IMR-90 (cell line): ENCODE data around the gene HES4. TPM values are rescaled to one million over a fixed set of nuclear protein-coding genes. Genes with fewer than 3 reads are reported as not detected.

ENCODE experiments used
- ATAC-seq: fragments of 200-7000 bp; cut with Tn5 transposase; 2 replicates; pipeline ENCODE4 v1.9.1; 2020; ENCODE audit warnings: low read depth, mild to moderate bottlenecking, moderate library complexity
- BruUV-seq: library from RNA; stranded (reverse); fragments of 400-500 nt; replicated peaks from 2 replicates; lab custom pipeline; 2021; lab: Mats Ljungman, UMichigan
- CTCF ChIA-PET: fragments of 300-600 bp; formaldehyde crosslinking; extraction: SDS; loops from one replicate; lab custom pipeline; 2021; ENCODE audit warnings: antibody characterized with exemption; lab: Yijun Ruan, JAX
- POLR2A ChIA-PET: fragments of 300-600 bp; sonication (Branson Sonifier 250); formaldehyde crosslinking; loops from one replicate; lab custom pipeline; 2022; ENCODE audit warnings: antibody characterized with exemption; ENCODE audit not compliant: unreplicated experiment; lab: Charles Lee
- DNase-seq: peaks from one replicate; pipeline ENCODE4 v3.0.0; 2013
- H2AFZ ChIP-seq: replicated peaks from 2 replicates; pipeline ENCODE3; 2013; ENCODE audit warnings: low read length, mild to moderate bottlenecking; ENCODE audit not compliant: poor library complexity
- H2AK5ac ChIP-seq: 2 replicates; pipeline ENCODE4 v1.6.1; 2013; ENCODE audit warnings: low read depth, low read length, inconsistent platforms
- H2AK9ac ChIP-seq: replicated peaks from 2 replicates; pipeline ENCODE3; 2013; ENCODE audit warnings: mild to moderate bottlenecking, low read depth, low read length, moderate library complexity; ENCODE audit not compliant: poor library complexity
- H2BK120ac ChIP-seq: 2 replicates; pipeline ENCODE4 v1.6.1; 2013; ENCODE audit warnings: low read depth, low read length, inconsistent platforms
- H2BK15ac ChIP-seq: 3 replicates; pipeline ENCODE4 v1.6.1; 2013; ENCODE audit warnings: low read depth, low read length, inconsistent platforms
- H2BK20ac ChIP-seq: 2 replicates; pipeline ENCODE4 v1.6.1; 2013; ENCODE audit warnings: low read depth, mild to moderate bottlenecking, inconsistent platforms, low read length, moderate library complexity
- H2BK5ac ChIP-seq: 2 replicates; pipeline ENCODE4 v1.6.1; 2013; ENCODE audit warnings: mild to moderate bottlenecking, low read depth, low read length, inconsistent platforms; ENCODE audit not compliant: poor library complexity, severe bottlenecking
- H3K14ac ChIP-seq: replicated peaks from 2 replicates; pipeline ENCODE4 v1.6.1; 2013; ENCODE audit warnings: low read depth, low read length, inconsistent platforms
- H3K18ac ChIP-seq: 2 replicates; pipeline ENCODE4 v1.6.1; 2013; ENCODE audit warnings: low read depth, low read length, control low read depth
- H3K23ac ChIP-seq: 2 replicates; pipeline ENCODE4 v1.6.1; 2013; ENCODE audit warnings: low read depth, low read length, inconsistent platforms
- H3K27ac ChIP-seq: 2 replicates; pipeline ENCODE4 v1.5.1; 2013; ENCODE audit warnings: mild to moderate bottlenecking, control low read depth, low read length; ENCODE audit not compliant: insufficient read depth
- H3K27me3 ChIP-seq: 2 replicates; pipeline ENCODE4 v1.6.1; 2013; ENCODE audit warnings: low read length; ENCODE audit not compliant: control insufficient read depth, insufficient read depth
- H3K36me3 ChIP-seq: 2 replicates; pipeline ENCODE4 v1.6.1; 2013; ENCODE audit warnings: low read length, mixed read lengths; ENCODE audit not compliant: control insufficient read depth, insufficient read depth
- H3K4ac ChIP-seq: 2 replicates; pipeline ENCODE4 v1.6.1; 2013; ENCODE audit warnings: low read depth, low read length, inconsistent platforms
- H3K4me1 ChIP-seq: 2 replicates; pipeline ENCODE4 v1.6.1; 2013; ENCODE audit warnings: low read length, mixed read lengths; ENCODE audit not compliant: control insufficient read depth, insufficient read depth
- H3K4me2 ChIP-seq: 2 replicates; pipeline ENCODE4 v1.6.1; 2013; ENCODE audit warnings: low read depth, mild to moderate bottlenecking, control low read depth, low read length, moderate library complexity
- H3K4me3 ChIP-seq: 2 replicates; pipeline ENCODE4 v1.5.1; 2013; ENCODE audit warnings: low read depth, mild to moderate bottlenecking, control low read depth, low read length, moderate library complexity; ENCODE audit not compliant: insufficient read depth
- H3K56ac ChIP-seq: 2 replicates; pipeline ENCODE4 v1.6.1; 2013; ENCODE audit warnings: low read length, inconsistent platforms; ENCODE audit not compliant: insufficient read depth; ENCODE audit errors: extremely low read depth
- H3K79me1 ChIP-seq, 2 experiments: 2 replicates each; pipeline ENCODE4 v1.6.1; 2013; ENCODE audit warnings: low read length in 2 of 2, inconsistent platforms in 1 of 2, low read depth in 1 of 2
- H3K9ac ChIP-seq: 2 replicates; pipeline ENCODE4 v1.6.1; 2013; ENCODE audit warnings: low read depth, low read length, control low read depth
- H3K9me1 ChIP-seq: 2 replicates; pipeline ENCODE4 v1.6.1; 2013; ENCODE audit warnings: low read length, inconsistent platforms; ENCODE audit not compliant: insufficient read depth
- H3K9me3 ChIP-seq: 2 replicates; pipeline ENCODE4 v1.6.1; 2013; ENCODE audit warnings: low read length; ENCODE audit not compliant: control insufficient read depth, insufficient read depth
- H4K20me1 ChIP-seq: 2 replicates; pipeline ENCODE4 v1.6.1; 2013; ENCODE audit warnings: low read length, inconsistent platforms; ENCODE audit not compliant: insufficient read depth
- H4K5ac ChIP-seq: 2 replicates; pipeline ENCODE4 v1.6.1; 2013; ENCODE audit warnings: mild to moderate bottlenecking, low read depth, low read length, control low read depth
- H4K8ac ChIP-seq, 2 experiments: 2 replicates each; pipeline ENCODE4 v1.6.1; 2013; ENCODE audit warnings: low read depth in 2 of 2, low read length in 2 of 2, control low read depth in 1 of 2, inconsistent platforms in 1 of 2
- H4K91ac ChIP-seq: 2 replicates; pipeline ENCODE4 v1.6.1; 2013; ENCODE audit warnings: low read depth, low read length, inconsistent platforms; ENCODE audit not compliant: insufficient read depth
- MAZ ChIP-seq: IDR thresholded peaks from 2 replicates; pipeline ENCODE4 v1.6.1; 2012; ENCODE audit warnings: low read depth, mild to moderate bottlenecking, low read length, improper control_type of control experiment, moderate library complexity, borderline replicate concordance
- RAD21 ChIP-seq: IDR thresholded peaks from 2 replicates; pipeline ENCODE4 v1.6.1; 2012; ENCODE audit warnings: low read length, improper control_type of control experiment
- WGBS, 2 experiments: methylation state at CpG; one replicate each; pipeline versions ENCODE4 v1.1.5 to v1.1.7; 2013; ENCODE audit warnings: missing lambda C conversion rate in 2 of 2; ENCODE audit not compliant: insufficient read length in 1 of 2; ENCODE audit errors: extremely low coverage in 2 of 2; 5-methylcytosine and 5-hydroxymethylcytosine counted together
- dilution Hi-C: fragments of 300-500 bp; cut with HindIII; formaldehyde crosslinking; loops from one replicate; pipeline ENCODE4 v1.14.3; 2018; ENCODE audit warnings: low sequenced_read_pairs; ENCODE audit not compliant: unreplicated experiment
- in situ Hi-C: fragments of 300-500 bp; cut with MboI; formaldehyde crosslinking; loops from 3 replicates; pipeline ENCODE4 v1.14.3; 2019; ENCODE audit warnings: low sequenced_read_pairs, inconsistent platforms, mixed read lengths
- intact Hi-C: fragments of 100-400 bp; cut with micrococcal nuclease; formaldehyde crosslinking; loops from 2 replicates; pipeline ENCODE4 v1.10.0; 2022
- polyA plus RNA-seq, 3 experiments: library from polyadenylated mRNA; depleted of rRNA; stranded (reverse); fragments of >200 nt; gene quantifications; 2 replicates each; pipeline ENCODE4 v1.2.3, GENCODE V29; 2012; ENCODE audit warnings: low replicate concordance in 1 of 3
- total RNA-seq: library from RNA; depleted of rRNA; stranded (reverse); fragments of >200 nt; gene quantifications from 2 replicates; pipeline ENCODE4 v1.2.3, GENCODE V29; 2012
- TF ChIP-seq, protein P1 (sequence below): fragments of 150-350 bp; IDR thresholded peaks from 2 replicates; pipeline ENCODE4 v1.6.1; 2017; ENCODE audit warnings: mild to moderate bottlenecking, antibody characterized with exemption, low read length, low read depth

HES4 gene
- total and polyA plus RNA-seq, 2 of the 4 experiments (the other 2 are of a cell fraction) = 1.4 to 11.7 TPM

DNA sequence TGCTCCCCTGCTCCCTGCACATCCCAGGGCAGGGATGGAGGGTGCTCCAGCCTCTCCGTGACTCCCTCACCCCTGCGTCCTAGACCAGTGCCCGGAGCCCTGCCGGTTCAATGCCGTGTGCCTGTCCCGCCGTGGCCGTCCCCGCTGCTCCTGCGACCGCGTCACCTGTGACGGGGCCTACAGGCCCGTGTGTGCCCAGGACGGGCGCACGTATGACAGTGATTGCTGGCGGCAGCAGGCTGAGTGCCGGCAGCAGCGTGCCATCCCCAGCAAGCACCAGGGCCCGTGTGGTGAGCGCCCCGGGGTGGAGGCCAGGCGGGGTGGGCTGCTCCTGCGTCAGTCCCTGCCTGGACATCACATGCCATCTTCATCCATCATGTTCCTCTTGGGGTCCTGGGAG lies 42.0 kb upstream of the HES4 start:
- H3K4me1 ChIP-seq = peaks cover 7% of the 10 kb centered on the region
- no peak overlapping the region for H4K8ac ChIP-seq
- no peak for DNase-seq
- ATAC-seq = no peak
- no peak overlapping the region for H3K9ac ChIP-seq
- WGBS, 2 experiments = 99% methylated on average over 18 of the region's 25 CpGs; no CpG with 5 or more reads in 1 of the 2 experiments
- no peaks in the 10 kb centered on the region for H3K9me3 ChIP-seq
- no peak overlapping the region for H3K4ac ChIP-seq
- no peak overlapping the region for H2AK9ac ChIP-seq
- peaks cover 50% of the 10 kb centered on the region for H3K36me3 ChIP-seq
- H2AFZ ChIP-seq = no peak overlapping the region
- no peak overlapping the region for H4K5ac ChIP-seq
- H2BK20ac ChIP-seq = no peak overlapping the region
- H3K18ac ChIP-seq = no peak overlapping the region
- TF ChIP-seq, protein P1, sequence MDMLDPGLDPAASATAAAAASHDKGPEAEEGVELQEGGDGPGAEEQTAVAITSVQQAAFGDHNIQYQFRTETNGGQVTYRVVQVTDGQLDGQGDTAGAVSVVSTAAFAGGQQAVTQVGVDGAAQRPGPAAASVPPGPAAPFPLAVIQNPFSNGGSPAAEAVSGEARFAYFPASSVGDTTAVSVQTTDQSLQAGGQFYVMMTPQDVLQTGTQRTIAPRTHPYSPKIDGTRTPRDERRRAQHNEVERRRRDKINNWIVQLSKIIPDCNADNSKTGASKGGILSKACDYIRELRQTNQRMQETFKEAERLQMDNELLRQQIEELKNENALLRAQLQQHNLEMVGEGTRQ = no peak
- no peak for TF ChIP-seq RAD21
- no peak for TF ChIP-seq MAZ
- no peak overlapping the region for H3K14ac ChIP-seq
- no peak overlapping the region for H3K27ac ChIP-seq
- ChIA-PET CTCF (no interaction called here), POLR2A (no interaction called here)
- dilution Hi-C loops (no loop called here), in situ Hi-C loops (no loop called here), intact Hi-C loops (loop anchor here (2.0 kb wide), 1 partner anchor 29 kb away; the partner anchor contains the start of gene ISG15)
- no TSS peak for BruUV-seq
- H3K4me3 ChIP-seq = no peak overlapping the region
- H3K27me3 ChIP-seq = no peaks in the 10 kb centered on the region
- H3K79me1 ChIP-seq = peaks cover 7 to 31% of the 10 kb centered on the region in 2 experiments
- H4K91ac ChIP-seq = no peak overlapping the region
- H3K56ac ChIP-seq = no peak overlapping the region
- 0 out of 2 replicates have a peak, but pooled peaks cover 5% of the 10 kb centered on the region for H3K9me1 ChIP-seq
- no peak overlapping the region for H2BK5ac ChIP-seq
- H2BK120ac ChIP-seq = no peak overlapping the region
- H4K20me1 ChIP-seq = peaks cover 49% of the 10 kb centered on the region
- H2BK15ac ChIP-seq = no peak overlapping the region
- no peak overlapping the region for H2AK5ac ChIP-seq
- no peak overlapping the region for H3K4me2 ChIP-seq
- no peak overlapping the region for H3K23ac ChIP-seq
